Measurements from ENCODE around the gene ARHGEF38. TPM values are rescaled to one million over a fixed set of nuclear protein-coding genes. Genes with fewer than 3 reads are reported as not detected.
A peak's percentile ranks its signal among the peaks of the same experiment; 100 is the strongest.

ARHGEF38 gene
- total RNA-seq, 3 donors from 2014 or later, result 56.9 to 62.9 TPM; not detected in 1

DNA sequence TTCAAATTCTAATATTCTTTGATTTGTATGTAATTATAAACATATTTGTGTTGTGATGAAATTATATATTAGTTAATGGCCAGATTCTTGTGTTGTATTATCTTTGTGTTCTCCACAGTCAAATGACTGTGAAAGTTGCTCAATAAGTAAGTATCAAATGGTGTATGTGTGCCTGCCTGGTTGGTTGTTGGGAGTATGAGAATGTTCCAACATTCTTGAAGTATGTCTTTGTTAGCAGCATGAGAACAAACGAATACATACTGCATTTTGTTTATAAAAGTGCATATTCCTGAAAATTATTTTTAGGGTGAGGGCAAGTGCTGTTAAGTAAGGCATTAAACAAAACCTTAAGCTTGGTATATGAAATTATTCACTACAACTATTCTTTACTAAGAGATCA lies 16.2 kb downstream of the ARHGEF38 start:
- intact Hi-C loops (cut with DNase I; ENCODE audit: low total_unique reads), result no loop called here
- TF ChIP-seq, protein P1, sequence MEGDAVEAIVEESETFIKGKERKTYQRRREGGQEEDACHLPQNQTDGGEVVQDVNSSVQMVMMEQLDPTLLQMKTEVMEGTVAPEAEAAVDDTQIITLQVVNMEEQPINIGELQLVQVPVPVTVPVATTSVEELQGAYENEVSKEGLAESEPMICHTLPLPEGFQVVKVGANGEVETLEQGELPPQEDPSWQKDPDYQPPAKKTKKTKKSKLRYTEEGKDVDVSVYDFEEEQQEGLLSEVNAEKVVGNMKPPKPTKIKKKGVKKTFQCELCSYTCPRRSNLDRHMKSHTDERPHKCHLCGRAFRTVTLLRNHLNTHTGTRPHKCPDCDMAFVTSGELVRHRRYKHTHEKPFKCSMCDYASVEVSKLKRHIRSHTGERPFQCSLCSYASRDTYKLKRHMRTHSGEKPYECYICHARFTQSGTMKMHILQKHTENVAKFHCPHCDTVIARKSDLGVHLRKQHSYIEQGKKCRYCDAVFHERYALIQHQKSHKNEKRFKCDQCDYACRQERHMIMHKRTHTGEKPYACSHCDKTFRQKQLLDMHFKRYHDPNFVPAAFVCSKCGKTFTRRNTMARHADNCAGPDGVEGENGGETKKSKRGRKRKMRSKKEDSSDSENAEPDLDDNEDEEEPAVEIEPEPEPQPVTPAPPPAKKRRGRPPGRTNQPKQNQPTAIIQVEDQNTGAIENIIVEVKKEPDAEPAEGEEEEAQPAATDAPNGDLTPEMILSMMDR (IDR thresholded peaks at IDR 0.05), result no peak
- TF ChIP-seq POLR2A (IDR thresholded peaks at IDR 0.05), result no peak
- TF ChIP-seq POLR2AphosphoS5 (IDR thresholded peaks at IDR 0.05), result no peak
- no peaks in the 10 kb centered on the region for H3K9me3 ChIP-seq
- no peak overlapping the region for H3K4me3 ChIP-seq
- no peaks in the 10 kb centered on the region for H3K36me3 ChIP-seq
- no peaks in the 10 kb centered on the region for H3K27me3 ChIP-seq
- no peak overlapping the region for H3K27ac ChIP-seq
- H3K4me1 ChIP-seq, result no peaks in the 10 kb centered on the region
- no peak for DNase-seq (ENCODE audit: low spot score in 2 of 2)

DNA sequence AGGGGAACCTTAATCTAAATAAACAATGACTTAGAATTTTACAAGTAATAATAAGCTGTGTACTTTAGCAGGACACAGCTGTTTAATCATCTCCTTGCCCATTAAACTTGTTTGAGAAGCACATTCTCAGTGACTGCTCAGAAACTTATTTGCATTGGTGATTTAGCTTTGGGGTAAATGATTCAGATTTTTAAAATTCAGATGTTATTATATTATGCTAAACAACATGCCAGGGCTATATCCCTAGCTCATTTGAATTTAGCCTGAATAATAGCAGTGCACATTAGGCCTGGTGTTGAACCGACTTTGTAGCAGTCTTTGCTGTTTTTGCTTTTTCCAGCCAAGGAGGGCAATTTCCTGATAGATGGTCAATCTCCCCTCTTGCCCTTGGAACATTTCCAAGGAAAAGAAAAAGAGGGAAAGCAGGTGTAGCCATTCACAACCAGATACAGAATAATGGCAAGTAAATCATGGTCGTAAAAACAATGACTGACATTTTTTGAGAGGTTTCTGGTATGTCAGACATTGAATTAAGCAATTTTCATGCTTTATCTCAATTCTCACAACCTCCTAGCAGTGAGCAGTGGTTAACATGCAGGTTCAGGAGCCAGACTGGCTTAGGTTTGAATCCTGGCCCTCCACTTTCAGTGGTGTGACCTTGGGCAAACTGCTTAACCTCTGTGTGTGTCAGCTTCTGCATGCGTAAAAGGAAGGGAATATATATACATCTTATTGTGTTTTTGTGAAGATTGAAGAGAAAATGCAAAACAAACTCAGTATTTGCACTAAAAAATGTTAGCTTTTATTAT lies 16.8 kb downstream of the ARHGEF38 start:
- TF ChIP-seq POLR2AphosphoS5 (IDR thresholded peaks at IDR 0.05) (no peak), POLR2A (IDR thresholded peaks at IDR 0.05) (no peak)
- TF ChIP-seq, protein P1 (IDR thresholded peaks at IDR 0.05), result no peak
- Histone ChIP-seq H3K27ac (no peak overlapping the region), H3K36me3 (no peaks in the 10 kb centered on the region), H3K27me3 (no peaks in the 10 kb centered on the region), H3K4me1 (no peaks in the 10 kb centered on the region), H3K4me3 (no peak overlapping the region), H3K9me3 (no peaks in the 10 kb centered on the region)
- intact Hi-C loops (cut with DNase I; ENCODE audit: low total_unique reads), result no loop called here
- DNase-seq (ENCODE audit: low spot score in 2 of 2), result no peak

DNA sequence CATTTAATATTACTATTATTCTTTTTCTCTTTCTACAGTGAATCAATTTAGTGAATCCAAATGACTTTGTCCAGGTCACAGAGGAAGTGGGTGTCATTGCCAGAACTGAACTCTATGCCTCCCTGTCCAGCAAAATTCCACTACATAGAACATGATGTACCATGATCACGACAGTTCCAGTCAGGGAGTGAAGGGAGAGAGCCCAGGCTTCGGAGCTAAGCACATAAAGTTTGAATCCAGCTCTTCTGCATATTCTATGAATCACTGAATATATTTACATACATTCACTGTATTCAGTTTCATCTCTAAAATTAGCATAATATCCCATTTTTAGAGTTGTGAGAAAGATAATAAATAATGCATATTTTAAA lies 17.4 kb downstream of the ARHGEF38 start:
- H3K4me1 ChIP-seq, result no peaks in the 10 kb centered on the region
- intact Hi-C loops (cut with DNase I; ENCODE audit: low total_unique reads), result no loop called here
- no peak overlapping the region for H3K27ac ChIP-seq
- TF ChIP-seq POLR2AphosphoS5 (IDR thresholded peaks at IDR 0.05), result no peak
- TF ChIP-seq, protein P1 (IDR thresholded peaks at IDR 0.05), result no peak
- no peak for TF ChIP-seq POLR2A (IDR thresholded peaks at IDR 0.05)
- no peaks in the 10 kb centered on the region for H3K27me3 ChIP-seq
- no peaks in the 10 kb centered on the region for H3K9me3 ChIP-seq
- no peaks in the 10 kb centered on the region for H3K36me3 ChIP-seq
- DNase-seq (ENCODE audit: low spot score in 2 of 2), result no peak
- no peak overlapping the region for H3K4me3 ChIP-seq

DNA sequence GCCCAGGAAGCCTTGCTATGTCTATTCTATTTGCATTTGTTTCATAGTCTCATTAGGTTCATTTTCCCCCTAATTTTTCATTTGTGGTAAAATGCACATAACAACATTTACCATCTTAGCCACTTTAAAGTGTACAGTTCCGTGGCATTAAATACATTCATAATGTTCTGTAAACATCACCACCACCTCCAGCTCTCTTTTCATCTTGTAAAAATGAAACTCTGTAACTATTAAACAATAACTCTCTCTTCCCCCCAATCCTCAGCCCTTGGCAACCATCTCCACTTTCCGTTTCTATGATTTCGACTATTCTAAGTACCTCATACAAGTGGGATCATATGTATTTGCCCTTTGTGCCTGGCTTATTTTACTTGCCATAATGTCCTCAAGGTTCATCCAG lies 19.9 kb downstream of the ARHGEF38 start:
- TF ChIP-seq POLR2A (IDR thresholded peaks at IDR 0.05) (no peak), POLR2AphosphoS5 (IDR thresholded peaks at IDR 0.05) (no peak)
- TF ChIP-seq, protein P1 (IDR thresholded peaks at IDR 0.05), result no peak
- no peaks in the 10 kb centered on the region for H3K36me3 ChIP-seq
- H3K9me3 ChIP-seq, result no peaks in the 10 kb centered on the region
- H3K4me1 ChIP-seq, result no peaks in the 10 kb centered on the region
- H3K4me3 ChIP-seq, result no peak overlapping the region
- intact Hi-C loops (cut with DNase I; ENCODE audit: low total_unique reads), result no loop called here
- no peak for DNase-seq (ENCODE audit: low spot score in 2 of 2)
- no peak overlapping the region for H3K27ac ChIP-seq
- H3K27me3 ChIP-seq, result no peaks in the 10 kb centered on the region

DNA sequence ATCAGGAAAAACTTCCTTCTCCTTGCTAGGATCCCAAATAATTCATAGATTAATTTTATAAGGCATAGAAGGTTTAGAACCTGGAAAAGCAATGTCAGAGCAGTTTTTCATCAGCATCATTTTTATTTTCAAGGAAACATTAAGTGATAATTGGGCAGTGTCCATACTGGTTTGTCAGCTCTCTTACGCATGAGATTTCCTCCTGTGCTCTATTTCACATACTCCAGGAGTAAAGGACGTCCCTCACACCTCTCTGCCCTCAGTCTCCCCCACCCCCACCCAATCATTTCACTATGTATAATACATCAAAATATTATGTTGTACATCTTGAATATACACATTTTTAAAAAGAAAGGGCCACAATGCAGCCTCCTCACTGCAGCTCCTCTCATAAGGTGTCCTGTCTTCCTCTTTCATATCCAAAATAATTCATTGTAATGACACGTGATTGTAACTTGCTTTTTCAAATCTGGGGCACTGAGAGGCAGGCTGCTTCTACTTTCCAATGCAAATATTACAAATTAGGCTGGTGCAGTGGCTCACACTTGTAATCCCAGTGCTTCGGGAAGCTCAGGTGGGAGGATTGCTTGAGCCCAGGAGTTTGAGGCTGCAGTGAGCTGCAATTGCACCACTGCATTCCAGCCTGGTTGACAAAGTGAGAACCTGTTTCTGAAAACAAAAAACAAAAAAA lies 34.4 kb downstream of the ARHGEF38 start:
- H3K27ac ChIP-seq, result peak overlapping the region in 1 of 2 donors; percentile 50
- no peak for DNase-seq (ENCODE audit: low spot score in 2 of 2)
- H3K4me3 ChIP-seq, result no peak overlapping the region
- H3K36me3 ChIP-seq, result no peaks in the 10 kb centered on the region
- no peak for TF ChIP-seq POLR2A (IDR thresholded peaks at IDR 0.05)
- no peak for TF ChIP-seq POLR2AphosphoS5 (IDR thresholded peaks at IDR 0.05)
- TF ChIP-seq, protein P1 (IDR thresholded peaks at IDR 0.05), result no peak
- H3K27me3 ChIP-seq, result no peaks in the 10 kb centered on the region
- H3K9me3 ChIP-seq, result no peaks in the 10 kb centered on the region
- intact Hi-C loops (cut with DNase I; ENCODE audit: low total_unique reads), result no loop called here
- no peaks in the 10 kb centered on the region for H3K4me1 ChIP-seq
